C4-2B (cell line): ENCODE measurements around the gene C5orf58.

Source experiments
- CTCF ChIP-seq: fragments of 450-650 bp; conservative IDR thresholded peaks from 2 replicates; pipeline ENCODE4 v1.5.1; 2017; ENCODE audit warnings: mild to moderate bottlenecking
- ZFX ChIP-seq: fragments of 450-650 bp; IDR thresholded peaks from 2 replicates; pipeline ENCODE4 v1.6.1; 2017

DNA sequence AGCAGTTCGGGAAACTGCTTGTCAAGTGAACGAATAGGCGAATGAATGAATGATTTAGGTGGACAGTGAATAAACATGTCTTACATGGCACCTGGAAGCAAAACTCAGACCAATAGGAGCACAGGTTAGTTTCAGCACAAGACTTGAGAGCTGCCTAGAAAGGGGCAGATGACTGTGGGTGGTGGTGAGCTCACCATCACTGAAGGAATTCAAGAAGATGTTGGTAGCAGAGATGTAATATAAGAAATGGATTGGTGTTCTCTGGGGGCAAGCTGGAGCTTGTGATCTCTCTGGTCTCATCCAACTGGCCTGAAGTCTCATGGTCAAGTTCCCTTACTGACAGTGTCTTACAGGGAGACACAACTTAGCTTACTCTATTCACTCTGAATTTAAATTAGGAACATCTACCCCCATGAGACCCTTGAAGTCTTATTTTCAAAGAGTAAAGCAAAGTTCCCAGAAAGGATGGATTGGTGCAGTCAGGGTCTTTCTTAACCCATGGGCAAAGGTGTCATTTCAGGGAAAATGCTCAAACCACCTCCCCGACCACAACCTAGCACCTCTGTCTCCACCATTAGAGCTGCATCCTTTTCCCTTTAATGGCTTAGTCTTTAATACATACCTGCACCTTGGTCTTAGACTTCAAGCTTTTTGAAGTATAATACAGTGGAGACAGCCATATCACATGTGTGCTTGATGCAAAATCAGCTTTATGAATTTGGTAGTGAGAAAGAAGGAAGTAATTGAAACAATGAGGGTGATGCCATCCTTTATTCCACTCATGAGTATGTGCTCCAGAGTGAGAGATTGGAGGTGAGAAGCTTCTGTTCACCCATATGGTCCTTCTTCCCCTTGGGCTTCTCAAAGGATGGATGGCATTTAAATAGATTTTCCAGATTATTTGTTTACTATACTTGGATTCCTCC, 59.7 kb downstream of the C5orf58 start:
- TF ChIP-seq CTCF (no peak), ZFX (no peak)
